Lower lobe of right lung (tissue), 2 donors: Measurements from ENCODE around the gene PAX9. TPM values are rescaled to one million over a fixed set of nuclear protein-coding genes. Genes with fewer than 3 reads are reported as not detected.

ENCODE experiments used
- ATAC-seq, 2 donors: fragments of 200-7000 bp; cut with Tn5 transposase; one replicate each; pipeline ENCODE4 v1.9.1; 2020 to 2022; ENCODE audit warnings: mild to moderate bottlenecking in 2 of 2, moderate library complexity in 2 of 2
- DNase-seq: peaks from one replicate; pipeline ENCODE4 v3.0.0-alpha.2; 2020
- H3K27ac ChIP-seq: fragments of 200-600 bp; one replicate; pipeline ENCODE4 v1.8.0; 2022
- H3K27me3 ChIP-seq: fragments of 200-600 bp; one replicate; pipeline ENCODE4 v1.8.0; 2022; ENCODE audit warnings: low read depth
- H3K36me3 ChIP-seq: fragments of 200-600 bp; one replicate; pipeline ENCODE4 v1.8.0; 2022; ENCODE audit warnings: mild to moderate bottlenecking
- H3K4me1 ChIP-seq: fragments of 200-600 bp; one replicate; pipeline ENCODE4 v1.8.0; 2022
- H3K4me3 ChIP-seq: fragments of 200-600 bp; one replicate; pipeline ENCODE4 v1.8.0; 2022; ENCODE audit warnings: mild to moderate bottlenecking
- H3K9me3 ChIP-seq: fragments of 200-600 bp; one replicate; pipeline ENCODE4 v1.8.0; 2022
- CTCF ChIP-seq: fragments of 200-600 bp; IDR thresholded peaks from one replicate; pipeline ENCODE4 v1.8.0; 2022; ENCODE audit warnings: antibody characterized with exemption, mild to moderate bottlenecking
- intact Hi-C: fragments of 100-400 bp; cut with DNase I; formaldehyde crosslinking; loops from one replicate; pipeline ENCODE4 v1.11.0; 2022
- long read RNA-seq: library from polyadenylated mRNA; unstranded; transcript quantifications from one replicate; pipeline ENCODE4 v2.0.0, GENCODE V29; 2021
- total RNA-seq: library from RNA; stranded (reverse); fragmentation: NEBNext Ultra II Directional; extraction: Animal tissue kit (Norgen Biotek cat#: 25700); gene quantifications from one replicate; pipeline ENCODE4 v1.2.1, GENCODE V29; 2021
- donor health status: DM: no; HTN: yes; CAD: no; lungs with severe emphysema.

PAX9 gene
- total RNA-seq = 1.0 TPM
- long read RNA-seq, partial matches to known transcripts = 0 of 1 reads
- long read RNA-seq, other reads (novel, unspliced or antisense) = 1 of 1 reads

- H3K27ac ChIP-seq = no peak within 1 kb of the TSS
- peaks cover 99% of the 10 kb centered on the region for H3K27me3 ChIP-seq
- intact Hi-C loops = no loop called here
- DNase-seq (peak; percentile 82), ATAC-seq (peak; percentile 92 to 94)
- H3K4me3 ChIP-seq = peak within 1 kb of the TSS; percentile 43
- peaks cover 70% of the 10 kb centered on the region for H3K4me1 ChIP-seq
- no peaks in the 10 kb centered on the region for H3K36me3 ChIP-seq
- TF ChIP-seq CTCF = no peak
- no peaks in the 10 kb centered on the region for H3K9me3 ChIP-seq
Measured at GRCh38 chr14:36661506-36662257, at the start of gene PAX9. Gene PAX9, plus strand, starts transcription at chr14:36661860. Its CDS starts 230 bp downstream, at chr14:36662090.

DNA sequence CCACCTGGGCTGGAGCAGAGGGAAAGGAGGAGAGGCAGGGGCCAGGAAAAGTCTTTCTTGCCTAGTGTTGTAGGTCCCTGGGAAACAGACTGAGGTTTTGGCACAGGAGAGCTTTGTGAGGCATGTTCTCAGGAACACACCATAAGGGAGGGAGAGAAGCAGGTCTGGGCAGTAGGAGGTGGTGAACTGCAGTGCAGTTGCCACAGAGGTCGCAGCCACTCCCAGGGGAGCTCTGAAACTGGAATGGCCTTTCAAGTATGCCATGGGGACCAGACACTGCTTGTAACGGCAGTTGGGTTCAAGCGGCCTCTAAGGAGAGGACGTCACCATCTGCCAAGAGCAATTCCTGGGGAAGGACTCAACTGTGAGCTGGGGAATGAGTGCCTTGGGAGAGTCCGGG lies 43.8 kb upstream of the PAX9 start:
- ATAC-seq (peak in 1 of 2 donors; percentile 32), DNase-seq (no peak)
- no peak for TF ChIP-seq CTCF
- intact Hi-C loops = no loop called here
- Histone ChIP-seq H3K27me3 (no peaks in the 10 kb centered on the region), H3K36me3 (no peaks in the 10 kb centered on the region), H3K9me3 (no peaks in the 10 kb centered on the region), H3K4me3 (no peak overlapping the region), H3K4me1 (no peaks in the 10 kb centered on the region), H3K27ac (no peak overlapping the region)

GRCh38 chr14:36618641-36619040 lies 43.0 kb upstream of the PAX9 start:
- intact Hi-C loops = no loop called here
- H3K27me3 ChIP-seq = no peaks in the 10 kb centered on the region
- TF ChIP-seq CTCF = no peak
- ATAC-seq (no peak), DNase-seq (no peak)
- no peak overlapping the region for H3K4me3 ChIP-seq
- no peaks in the 10 kb centered on the region for H3K36me3 ChIP-seq
- H3K27ac ChIP-seq = no peak overlapping the region
- no peaks in the 10 kb centered on the region for H3K4me1 ChIP-seq
- H3K9me3 ChIP-seq = no peaks in the 10 kb centered on the region

DNA sequence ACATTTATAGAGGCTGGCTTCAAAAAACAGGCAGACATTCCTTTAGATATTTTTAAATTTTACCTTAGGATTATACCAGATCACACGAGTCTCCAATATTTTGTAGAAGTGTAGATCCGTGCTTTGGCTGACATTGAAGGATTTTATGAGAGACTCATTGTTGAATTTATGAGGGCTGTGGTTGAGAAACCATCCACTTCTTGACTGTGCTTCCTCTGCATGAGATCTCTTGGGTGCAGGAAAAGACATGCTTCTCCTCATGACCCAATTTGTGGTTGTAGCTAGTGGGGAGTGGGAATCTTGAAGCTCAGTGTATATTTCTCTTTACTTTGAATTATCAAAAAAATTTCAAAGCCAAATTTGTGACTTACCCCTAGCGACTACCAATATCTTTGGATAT lies 42.5 kb upstream of the PAX9 start:
- intact Hi-C loops = no loop called here
- ATAC-seq = no peak

DNA sequence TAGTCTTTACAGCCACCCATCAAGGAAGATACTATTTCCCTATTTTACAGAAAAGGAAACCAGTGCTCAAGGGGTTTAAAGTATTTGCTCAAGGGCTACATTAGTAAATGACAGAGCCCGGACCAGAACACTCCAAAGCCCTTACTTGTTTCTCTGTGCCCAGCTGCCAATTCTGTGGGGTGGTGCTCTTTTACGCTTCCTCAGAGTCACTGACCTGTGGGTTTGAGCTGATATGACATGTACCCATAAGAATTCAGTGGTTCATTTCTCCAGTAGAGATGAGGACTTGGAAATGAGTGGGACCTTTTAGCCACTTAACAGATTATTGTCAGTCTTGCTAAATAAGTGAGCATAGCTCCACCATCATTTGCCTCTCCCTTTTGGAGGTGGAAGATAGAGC lies 41.8 kb upstream of the PAX9 start:
- no peak for TF ChIP-seq CTCF
- ATAC-seq = no peak

More for the DNA sequence above, 42.5 kb upstream of the PAX9 start:
- no peak for TF ChIP-seq CTCF
- Histone ChIP-seq H3K27me3 (no peaks in the 10 kb centered on the region), H3K9me3 (no peaks in the 10 kb centered on the region), H3K36me3 (no peaks in the 10 kb centered on the region), H3K27ac (no peak overlapping the region), H3K4me1 (no peaks in the 10 kb centered on the region), H3K4me3 (no peak overlapping the region)
- no peak for DNase-seq

More for the DNA sequence above, 41.8 kb upstream of the PAX9 start:
- Histone ChIP-seq H3K4me1 (no peaks in the 10 kb centered on the region), H3K9me3 (no peaks in the 10 kb centered on the region), H3K36me3 (no peaks in the 10 kb centered on the region), H3K27ac (no peak overlapping the region), H3K27me3 (no peaks in the 10 kb centered on the region), H3K4me3 (no peak overlapping the region)
- DNase-seq = no peak
- intact Hi-C loops = no loop called here
